Calu3 (cell line): ENCODE measurements around the gene PAQR6. TPM values are rescaled to one million over a fixed set of nuclear protein-coding genes. Genes with fewer than 3 reads are reported as not detected.
A peak's percentile ranks its signal among the peaks of the same experiment; 100 is the strongest.

ENCODE experiments used
- BruUV-seq: library from RNA; stranded (reverse); fragments of 400-500 nt; replicated peaks from 2 replicates; lab custom pipeline; 2021; lab: Mats Ljungman, UMichigan
- CTCF ChIA-PET: fragments of 300-600 bp; sonication (Branson Sonifier 250); formaldehyde crosslinking; loops from one replicate; lab custom pipeline; 2022; ENCODE audit warnings: antibody characterized with exemption; lab: Charles Lee
- DNase-seq: peaks from one replicate; pipeline ENCODE4 v3.0.0; 2022
- H3K27ac Mint-ChIP-seq: one replicate; pipeline ENCODE4 v1.8.0; 2022; ENCODE audit warnings: mixed read lengths; ENCODE audit not compliant: unreplicated experiment
- H3K27me3 Mint-ChIP-seq: one replicate; pipeline ENCODE4 v1.8.0; 2022; ENCODE audit warnings: mixed read lengths; ENCODE audit not compliant: unreplicated experiment
- H3K36me3 Mint-ChIP-seq: one replicate; pipeline ENCODE4 v1.8.0; 2022; ENCODE audit warnings: mild to moderate bottlenecking, moderate library complexity, mixed read lengths; ENCODE audit not compliant: insufficient read depth, unreplicated experiment
- H3K4me1 Mint-ChIP-seq: one replicate; pipeline ENCODE4 v1.8.0; 2022; ENCODE audit warnings: mild to moderate bottlenecking, low read depth, mixed read lengths; ENCODE audit not compliant: unreplicated experiment
- H3K4me3 Mint-ChIP-seq: one replicate; pipeline ENCODE4 v1.8.0; 2022; ENCODE audit warnings: mild to moderate bottlenecking, low read depth, moderate library complexity, mixed read lengths; ENCODE audit not compliant: unreplicated experiment
- H3K9me3 Mint-ChIP-seq: one replicate; pipeline ENCODE4 v1.8.0; 2022; ENCODE audit warnings: low read depth, mixed read lengths; ENCODE audit not compliant: unreplicated experiment
- intact Hi-C: fragments of 100-400 bp; cut with micrococcal nuclease; formaldehyde crosslinking; loops from one replicate; pipeline ENCODE4 v1.10.0; 2022; ENCODE audit not compliant: unreplicated experiment
- total RNA-seq: library from RNA; stranded (reverse); gene quantifications from 2 replicates; pipeline ENCODE4 v1.2.3, GENCODE V29; 2022
- TF ChIP-seq, protein P1 (sequence below): fragments of 200-600 bp; IDR thresholded peaks from one replicate; pipeline ENCODE4 v1.8.0; 2022; ENCODE audit warnings: antibody characterized with exemption; ENCODE audit not compliant: unreplicated experiment

Gene PAQR6
- total RNA-seq, 1 experiment from 2014 or later, result 20.4 TPM

DNA sequence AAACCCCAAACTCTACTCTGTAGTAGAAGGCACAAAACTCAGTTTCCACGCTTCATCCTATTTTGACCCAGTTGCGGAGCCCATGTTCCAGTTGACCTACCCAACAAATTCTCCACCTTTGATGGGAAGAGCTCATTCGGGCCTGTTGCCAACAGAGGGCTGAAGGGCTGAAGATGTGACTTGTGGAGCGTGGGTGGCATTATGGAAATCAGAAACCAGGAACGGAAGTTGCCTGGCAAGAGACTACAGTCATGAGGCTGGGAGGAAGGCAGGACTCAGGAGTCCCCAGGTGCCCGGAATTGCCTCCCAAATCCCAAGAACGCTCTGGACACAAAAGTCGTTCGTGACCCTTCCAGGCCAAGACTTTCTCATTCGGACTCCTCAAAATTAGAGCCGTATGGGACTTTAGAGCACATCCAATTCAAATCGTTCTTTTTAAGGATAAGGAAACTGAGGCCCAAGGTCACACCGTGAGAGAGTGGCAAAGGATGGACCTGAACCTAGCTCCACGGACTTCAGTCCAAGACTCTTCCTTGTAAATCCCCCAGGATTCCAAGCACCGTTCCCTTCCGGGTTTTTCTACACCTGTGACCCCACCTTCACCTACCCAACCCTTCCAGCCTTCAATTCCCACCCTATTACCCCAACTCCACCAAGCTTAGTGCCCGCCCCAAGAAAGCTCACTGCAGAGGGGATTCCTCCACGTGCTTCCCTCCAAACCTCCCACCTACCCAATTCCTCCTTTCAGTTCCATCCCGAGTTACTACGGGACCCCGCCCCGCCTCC lies 34.0 kb upstream of the PAQR6 start:
- Mint-ChIP-seq H3K9me3 (no peaks in the 10 kb centered on the region), H3K4me3 (peak overlapping the region; percentile 72), H3K4me1 (peaks cover 19% of the 10 kb centered on the region), H3K36me3 (peaks cover 54% of the 10 kb centered on the region), H3K27ac (peak overlapping the region; percentile 78), H3K27me3 (no peaks in the 10 kb centered on the region)
- TF ChIP-seq, protein P1, sequence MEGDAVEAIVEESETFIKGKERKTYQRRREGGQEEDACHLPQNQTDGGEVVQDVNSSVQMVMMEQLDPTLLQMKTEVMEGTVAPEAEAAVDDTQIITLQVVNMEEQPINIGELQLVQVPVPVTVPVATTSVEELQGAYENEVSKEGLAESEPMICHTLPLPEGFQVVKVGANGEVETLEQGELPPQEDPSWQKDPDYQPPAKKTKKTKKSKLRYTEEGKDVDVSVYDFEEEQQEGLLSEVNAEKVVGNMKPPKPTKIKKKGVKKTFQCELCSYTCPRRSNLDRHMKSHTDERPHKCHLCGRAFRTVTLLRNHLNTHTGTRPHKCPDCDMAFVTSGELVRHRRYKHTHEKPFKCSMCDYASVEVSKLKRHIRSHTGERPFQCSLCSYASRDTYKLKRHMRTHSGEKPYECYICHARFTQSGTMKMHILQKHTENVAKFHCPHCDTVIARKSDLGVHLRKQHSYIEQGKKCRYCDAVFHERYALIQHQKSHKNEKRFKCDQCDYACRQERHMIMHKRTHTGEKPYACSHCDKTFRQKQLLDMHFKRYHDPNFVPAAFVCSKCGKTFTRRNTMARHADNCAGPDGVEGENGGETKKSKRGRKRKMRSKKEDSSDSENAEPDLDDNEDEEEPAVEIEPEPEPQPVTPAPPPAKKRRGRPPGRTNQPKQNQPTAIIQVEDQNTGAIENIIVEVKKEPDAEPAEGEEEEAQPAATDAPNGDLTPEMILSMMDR, result no peak
- CTCF ChIA-PET, result interaction anchor here (1.2 to 2.2 kb wide), 6 partner anchors 10 to 136 kb away, joined by 3 to 8 read pairs (median 6); partner anchors contain the start of genes CCT3, GLMP and TSACC
- BruUV-seq, result TSS peak; percentile 43
- intact Hi-C loops, result loop anchor here (5.0 kb wide), 2 partner anchors 55 to 220 kb away; partner anchors contain the start of genes CCT3, MEF2D and TSACC
- DNase-seq, result no peak

DNA sequence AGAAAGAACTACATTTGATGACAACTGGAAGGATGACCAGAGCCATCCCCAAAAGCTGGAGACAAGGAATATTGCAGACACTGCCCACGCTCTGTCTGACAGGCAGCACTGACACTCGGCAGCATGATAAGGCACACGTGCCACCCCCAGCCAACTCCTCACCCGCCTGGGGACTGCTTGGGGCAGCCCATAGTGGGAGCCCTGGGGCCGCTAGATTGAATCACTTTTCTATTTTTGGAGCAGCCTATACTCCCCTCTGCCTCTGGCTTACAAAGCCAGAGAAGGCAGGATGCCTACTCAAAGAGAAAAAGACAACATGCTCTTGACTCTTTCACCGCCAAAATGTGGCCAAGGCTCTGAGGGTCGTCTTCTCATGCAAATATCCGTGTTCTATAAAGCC lies 33.4 kb upstream of the PAQR6 start:
- CTCF ChIA-PET, result interaction anchor here (2.0 to 2.2 kb wide), 2 partner anchors 104 to 135 kb away, joined by 6 to 8 read pairs; no protein-coding TSS in a partner anchor
- no TSS peak for BruUV-seq
- H3K27me3 Mint-ChIP-seq, result no peaks in the 10 kb centered on the region
- H3K9me3 Mint-ChIP-seq, result no peaks in the 10 kb centered on the region
- TF ChIP-seq, protein P1, result no peak
- H3K36me3 Mint-ChIP-seq, result peaks cover 60% of the 10 kb centered on the region
- H3K27ac Mint-ChIP-seq, result peak overlapping the region; percentile 78
- H3K4me1 Mint-ChIP-seq, result peaks cover 19% of the 10 kb centered on the region
- intact Hi-C loops, result loop anchor here (5.0 kb wide), 2 partner anchors 56 to 221 kb away; partner anchors contain the start of genes CCT3, MEF2D and TSACC
- peak; percentile 38 for DNase-seq
- H3K4me3 Mint-ChIP-seq, result peak overlapping the region; percentile 72

DNA sequence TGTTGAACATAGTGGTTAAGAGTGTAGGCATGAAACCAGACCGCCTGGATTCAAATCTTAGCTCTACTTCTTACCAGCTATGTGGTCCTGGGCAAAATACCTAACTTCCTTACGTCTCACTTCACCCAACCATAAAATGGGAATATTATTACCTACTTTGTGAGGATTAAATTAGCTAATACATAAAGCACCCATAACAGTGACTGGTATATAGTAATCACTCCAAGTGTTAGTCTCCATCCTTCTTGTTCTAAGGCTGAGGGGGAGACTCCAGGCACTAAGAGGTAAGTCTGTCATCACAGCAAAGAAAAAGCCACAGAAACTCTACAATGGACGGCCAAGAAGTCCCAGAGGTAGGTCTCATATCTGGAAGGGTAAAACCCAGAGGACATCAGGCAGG lies 32.0 kb upstream of the PAQR6 start:
- Mint-ChIP-seq H3K27ac (no peak overlapping the region), H3K27me3 (no peaks in the 10 kb centered on the region), H3K4me1 (peaks cover 14% of the 10 kb centered on the region), H3K9me3 (no peaks in the 10 kb centered on the region), H3K4me3 (no peak overlapping the region), H3K36me3 (peaks cover 72% of the 10 kb centered on the region)
- TF ChIP-seq, protein P1, result no peak
- intact Hi-C loops, result loop anchor here (5.0 kb wide), 2 partner anchors 57 to 222 kb away; partner anchors contain the start of genes CCT3, MEF2D and TSACC
- DNase-seq, result no peak
- CTCF ChIA-PET, result interaction anchor here (0.6 to 0.7 kb wide), 2 partner anchors 16 to 241 kb away, joined by 3 read pairs; no protein-coding TSS in a partner anchor
- BruUV-seq, result no TSS peak

DNA sequence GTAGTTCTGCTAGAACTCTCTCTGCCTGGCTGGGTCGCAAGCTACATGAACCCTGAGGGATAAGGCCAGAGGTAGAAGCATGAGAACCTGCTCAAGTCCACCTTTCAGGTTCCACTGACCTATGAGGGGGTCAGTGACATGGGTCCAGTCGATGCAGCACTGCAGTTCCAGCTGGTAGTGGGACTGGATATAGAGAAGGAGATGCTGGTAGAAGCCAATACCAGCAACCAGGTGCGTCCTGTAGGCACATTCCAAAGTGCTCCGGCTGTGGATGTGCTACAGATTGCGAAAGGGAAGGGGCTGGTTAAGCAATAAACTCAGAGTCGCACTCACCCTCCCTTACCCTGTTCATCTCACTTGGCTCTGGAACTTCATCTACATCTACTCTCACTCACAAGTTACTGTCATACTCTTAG lies 29.1 kb upstream of the PAQR6 start:
- DNase-seq, result no peak
- BruUV-seq, result no TSS peak
- Mint-ChIP-seq H3K27ac (no peak overlapping the region), H3K9me3 (no peaks in the 10 kb centered on the region), H3K4me3 (no peak overlapping the region), H3K36me3 (peaks cover 74% of the 10 kb centered on the region), H3K4me1 (no peaks in the 10 kb centered on the region), H3K27me3 (no peaks in the 10 kb centered on the region)
- TF ChIP-seq, protein P1, result no peak
- intact Hi-C loops, result no loop called here
- CTCF ChIA-PET, result no interaction called here
